ENCODE measurements around the gene IFT57. TPM values are rescaled to one million over a fixed set of nuclear protein-coding genes. Genes with fewer than 3 reads are reported as not detected.

IFT57 gene
- total and polyA plus RNA-seq, 2 experiments from 2014 or later, result 28.6 to 49.0 TPM

- no peak for TF ChIP-seq EZH2phosphoT487 (IDR thresholded peaks at IDR 0.05; ENCODE audit: unreplicated experiment)
- TF ChIP-seq NANOG (IDR thresholded peaks at IDR 0.05; ENCODE audit: borderline replicate concordance), result no peak
- no peak for TF ChIP-seq ZNF331 (CRISPR knock-in tag; IDR thresholded peaks at IDR 0.05; ENCODE audit: low read depth)
- no peak for TF ChIP-seq JUNB (IDR thresholded peaks at IDR 0.05; ENCODE audit: unreplicated experiment)
- no peak for TF ChIP-seq REST (IDR thresholded peaks at IDR 0.05; ENCODE audit: unreplicated experiment)
- TF ChIP-seq, protein P1, sequence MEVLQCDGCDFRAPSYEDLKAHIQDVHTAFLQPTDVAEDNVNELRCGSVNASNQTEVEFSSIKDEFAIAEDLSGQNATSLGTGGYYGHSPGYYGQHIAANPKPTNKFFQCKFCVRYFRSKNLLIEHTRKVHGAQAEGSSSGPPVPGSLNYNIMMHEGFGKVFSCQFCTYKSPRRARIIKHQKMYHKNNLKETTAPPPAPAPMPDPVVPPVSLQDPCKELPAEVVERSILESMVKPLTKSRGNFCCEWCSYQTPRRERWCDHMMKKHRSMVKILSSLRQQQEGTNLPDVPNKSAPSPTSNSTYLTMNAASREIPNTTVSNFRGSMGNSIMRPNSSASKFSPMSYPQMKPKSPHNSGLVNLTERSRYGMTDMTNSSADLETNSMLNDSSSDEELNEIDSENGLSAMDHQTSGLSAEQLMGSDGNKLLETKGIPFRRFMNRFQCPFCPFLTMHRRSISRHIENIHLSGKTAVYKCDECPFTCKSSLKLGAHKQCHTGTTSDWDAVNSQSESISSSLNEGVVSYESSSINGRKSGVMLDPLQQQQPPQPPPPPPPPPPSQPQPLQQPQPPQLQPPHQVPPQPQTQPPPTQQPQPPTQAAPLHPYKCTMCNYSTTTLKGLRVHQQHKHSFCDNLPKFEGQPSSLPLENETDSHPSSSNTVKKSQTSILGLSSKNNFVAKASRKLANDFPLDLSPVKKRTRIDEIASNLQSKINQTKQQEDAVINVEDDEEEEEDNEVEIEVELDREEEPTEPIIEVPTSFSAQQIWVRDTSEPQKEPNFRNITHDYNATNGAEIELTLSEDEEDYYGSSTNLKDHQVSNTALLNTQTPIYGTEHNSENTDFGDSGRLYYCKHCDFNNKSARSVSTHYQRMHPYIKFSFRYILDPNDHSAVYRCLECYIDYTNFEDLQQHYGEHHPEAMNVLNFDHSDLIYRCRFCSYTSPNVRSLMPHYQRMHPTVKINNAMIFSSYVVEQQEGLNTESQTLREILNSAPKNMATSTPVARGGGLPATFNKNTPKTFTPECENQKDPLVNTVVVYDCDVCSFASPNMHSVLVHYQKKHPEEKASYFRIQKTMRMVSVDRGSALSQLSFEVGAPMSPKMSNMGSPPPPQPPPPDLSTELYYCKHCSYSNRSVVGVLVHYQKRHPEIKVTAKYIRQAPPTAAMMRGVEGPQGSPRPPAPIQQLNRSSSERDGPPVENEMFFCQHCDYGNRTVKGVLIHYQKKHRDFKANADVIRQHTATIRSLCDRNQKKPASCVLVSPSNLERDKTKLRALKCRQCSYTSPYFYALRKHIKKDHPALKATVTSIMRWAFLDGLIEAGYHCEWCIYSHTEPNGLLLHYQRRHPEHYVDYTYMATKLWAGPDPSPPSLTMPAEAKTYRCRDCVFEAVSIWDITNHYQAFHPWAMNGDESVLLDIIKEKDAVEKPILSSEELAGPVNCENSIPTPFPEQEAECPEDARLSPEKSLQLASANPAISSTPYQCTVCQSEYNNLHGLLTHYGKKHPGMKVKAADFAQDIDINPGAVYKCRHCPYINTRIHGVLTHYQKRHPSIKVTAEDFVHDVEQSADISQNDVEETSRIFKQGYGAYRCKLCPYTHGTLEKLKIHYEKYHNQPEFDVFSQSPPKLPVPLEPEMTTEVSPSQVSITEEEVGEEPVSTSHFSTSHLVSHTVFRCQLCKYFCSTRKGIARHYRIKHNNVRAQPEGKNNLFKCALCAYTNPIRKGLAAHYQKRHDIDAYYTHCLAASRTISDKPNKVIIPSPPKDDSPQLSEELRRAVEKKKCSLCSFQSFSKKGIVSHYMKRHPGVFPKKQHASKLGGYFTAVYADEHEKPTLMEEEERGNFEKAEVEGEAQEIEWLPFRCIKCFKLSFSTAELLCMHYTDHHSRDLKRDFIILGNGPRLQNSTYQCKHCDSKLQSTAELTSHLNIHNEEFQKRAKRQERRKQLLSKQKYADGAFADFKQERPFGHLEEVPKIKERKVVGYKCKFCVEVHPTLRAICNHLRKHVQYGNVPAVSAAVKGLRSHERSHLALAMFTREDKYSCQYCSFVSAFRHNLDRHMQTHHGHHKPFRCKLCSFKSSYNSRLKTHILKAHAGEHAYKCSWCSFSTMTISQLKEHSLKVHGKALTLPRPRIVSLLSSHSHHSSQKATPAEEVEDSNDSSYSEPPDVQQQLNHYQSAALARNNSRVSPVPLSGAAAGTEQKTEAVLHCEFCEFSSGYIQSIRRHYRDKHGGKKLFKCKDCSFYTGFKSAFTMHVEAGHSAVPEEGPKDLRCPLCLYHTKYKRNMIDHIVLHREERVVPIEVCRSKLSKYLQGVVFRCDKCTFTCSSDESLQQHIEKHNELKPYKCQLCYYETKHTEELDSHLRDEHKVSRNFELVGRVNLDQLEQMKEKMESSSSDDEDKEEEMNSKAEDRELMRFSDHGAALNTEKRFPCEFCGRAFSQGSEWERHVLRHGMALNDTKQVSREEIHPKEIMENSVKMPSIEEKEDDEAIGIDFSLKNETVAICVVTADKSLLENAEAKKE (CRISPR knock-in tag; IDR thresholded peaks at IDR 0.05), result no peak
- TF ChIP-seq STAT1 (IDR thresholded peaks at IDR 0.05; ENCODE audit: unreplicated experiment), result no peak
- TF ChIP-seq EZH2 (IDR thresholded peaks at IDR 0.05; ENCODE audit: low read depth, unreplicated experiment), result no peak
- TF ChIP-seq POLR2AphosphoS5 (IDR thresholded peaks at IDR 0.05; ENCODE audit: low read depth), result no peak
- no peak for TF ChIP-seq CTCF (conservative IDR thresholded peaks at IDR 0.05; ENCODE audit: low read depth in 2 of 2)
- TF ChIP-seq CREB1 (CRISPR knock-in tag; IDR thresholded peaks at IDR 0.05; ENCODE audit: low read depth), result no peak
- no peak for TF ChIP-seq ZNF114 (CRISPR knock-in tag; IDR thresholded peaks at IDR 0.05)
- TF ChIP-seq ETS1 (IDR thresholded peaks at IDR 0.05), result no peak
These were observed 107.7 kb downstream of the IFT57 start for GRCh38 chr3:108114423-108115065.

More at GRCh38 chr3:108114423-108115065, 107.7 kb downstream of the IFT57 start:
- Histone ChIP-seq H3K9me2 (ENCODE audit: insufficient read depth) (no peaks in the 10 kb centered on the region), H3K27me3 (ENCODE audit: insufficient read depth) (no peaks in the 10 kb centered on the region), H3K4me2 (no peak overlapping the region), H3K4me3 (no peak overlapping the region), H3K4me1 (ENCODE audit: insufficient read depth) (no peaks in the 10 kb centered on the region), H3K79me2 (replicated peaks; ENCODE audit: insufficient read depth) (no peaks in the 10 kb centered on the region), H3F3A (replicated peaks; ENCODE audit: low read depth) (no peaks in the 10 kb centered on the region), H2AFZ (peak overlapping the region; percentile 85; the same call in 1 of the 2 replicates), H3K36me3 (ENCODE audit: insufficient read depth) (no peaks in the 10 kb centered on the region), H4K20me1 (replicated peaks; ENCODE audit: insufficient read depth) (no peaks in the 10 kb centered on the region), H3K27ac (ENCODE audit: low read depth) (no peak overlapping the region)
- no peak for DNase-seq (ENCODE audit: low spot score)
- H3K27me3 Mint-ChIP-seq (ENCODE audit: insufficient read depth, low read depth, poor library complexity), result no peaks in the 10 kb centered on the region
- no peaks in the 10 kb centered on the region for H3K36me3 Mint-ChIP-seq (ENCODE audit: low read depth)
- peak; percentile 74 for ATAC-seq
- no peak overlapping the region for H3K4me3 Mint-ChIP-seq
- peaks cover 4% of the 10 kb centered on the region; the same call in 1 of the 3 replicates for H3K4me1 Mint-ChIP-seq
- no peak overlapping the region for H3K27ac Mint-ChIP-seq
- H3K9me3 Mint-ChIP-seq, result no peaks in the 10 kb centered on the region; the same call in 2 of the 3 replicates

All from GM23338 (cell line).